Fibroblast of villous mesenchyme (primary cell): ENCODE results near the gene AANAT. TPM values are rescaled to one million over a fixed set of nuclear protein-coding genes. Genes with fewer than 3 reads are reported as not detected.

Experiments
- DNase-seq: peaks from one replicate; pipeline ENCODE4 v3.0.0-alpha.2; 2010; ENCODE audit warnings: low read depth
- H3K4me3 ChIP-seq: 2 replicates; pipeline ENCODE4 v1.5.1; 2011; ENCODE audit warnings: low read depth, mild to moderate bottlenecking, low read length
- CTCF ChIP-seq: IDR thresholded peaks from 2 replicates; pipeline ENCODE4 v1.5.1; 2012; ENCODE audit warnings: low read depth, mild to moderate bottlenecking, low read length; ENCODE audit not compliant: insufficient read depth
- total RNA-seq: library from RNA; depleted of rRNA; stranded (reverse); fragments of >200 nt; gene quantifications from 2 replicates; pipeline ENCODE4 v1.2.3, GENCODE V29; 2012

The AANAT gene
- total RNA-seq, 1 donor: not detected

- no peak for DNase-seq
- H3K4me3 ChIP-seq: no peak overlapping the region
- no peak for TF ChIP-seq CTCF
Observed at GRCh38 chr17:76426853-76427252, 40.5 kb upstream of the AANAT start.

GRCh38 chr17:76427501-76428231 lies 39.7 kb upstream of the AANAT start:
- no peak overlapping the region for H3K4me3 ChIP-seq
- TF ChIP-seq CTCF: no peak
- DNase-seq: peak; percentile 62

GRCh38 chr17:76428511-76428910 lies 38.9 kb upstream of the AANAT start:
- TF ChIP-seq CTCF: no peak
- no peak for DNase-seq
- no peak overlapping the region for H3K4me3 ChIP-seq

GRCh38 chr17:76431509-76431908 lies 35.9 kb upstream of the AANAT start:
- no peak overlapping the region for H3K4me3 ChIP-seq
- DNase-seq: no peak
- TF ChIP-seq CTCF: no peak

- no peak for TF ChIP-seq CTCF
- no peak for DNase-seq
- H3K4me3 ChIP-seq: no peak overlapping the region
Observed at GRCh38 chr17:76432004-76432403, 35.4 kb upstream of the AANAT start.

- peak; percentile 54 for TF ChIP-seq CTCF
- DNase-seq: no peak
- no peak overlapping the region for H3K4me3 ChIP-seq
Observed at GRCh38 chr17:76432712-76433336, 34.6 kb upstream of the AANAT start.
